Tibial nerve (tissue), 3 donors: ENCODE results near the gene MICU2.

Experiments
- CTCF ChIP-seq, 5 experiments: fragments of 200-600 bp in 3 of 5; fragments of 450-650 bp in 2 of 5; sonication (generic) in 3 of 5; IDR thresholded peaks; one replicate each; pipeline ENCODE4 v1.5.1; 2016 to 2019; ENCODE audit warnings: antibody characterized with exemption in 5 of 5, mild to moderate bottlenecking in 3 of 5, moderate library complexity in 2 of 5
- POLR2A ChIP-seq, 2 donors: fragments of 450-650 bp; IDR thresholded peaks; one replicate each; pipeline ENCODE4 v1.6.1; 2017; ENCODE audit warnings: antibody characterized with exemption in 2 of 2, mild to moderate bottlenecking in 2 of 2, moderate library complexity in 2 of 2

GRCh38 chr13:21542563-21542962, 61.4 kb downstream of the MICU2 start:
- TF ChIP-seq CTCF (IDR thresholded peaks at IDR 0.05) (no peak), POLR2A (IDR thresholded peaks at IDR 0.05) (no peak)
